HEK293 (cell line): ENCODE measurements around the gene PDE4D.

Experiments
- CTCF ChIA-PET: fragments of 350-600 bp; formaldehyde crosslinking; extraction: SDS; loops from one replicate; lab custom pipeline; 2021; ENCODE audit warnings: antibody characterized with exemption; lab: Yijun Ruan, JAX
- POLR2A ChIA-PET: fragments of 300-600 bp; formaldehyde crosslinking; extraction: SDS; loops from one replicate; lab custom pipeline; 2020; ENCODE audit warnings: antibody characterized with exemption, inconsistent platforms; lab: Yijun Ruan, JAX
- H3K27ac ChIP-seq: fragments of 200-500 bp; sonication (Bioruptor generic); 2 replicates; pipeline ENCODE4 v1.5.1; 2014; ENCODE audit warnings: low read depth, low read length, control low read depth, inconsistent platforms; ENCODE audit errors: extremely low read depth
- H3K36me3 ChIP-seq, 2 experiments: fragments of 200-500 bp in 1 of 2; sonication (Bioruptor generic) in 1 of 2; 1 replicate in 1 of 2; 2 replicates in 1 of 2; pipeline ENCODE4 v1.5.1; 2014 to 2017; ENCODE audit warnings: inconsistent platforms in 2 of 2, low read length in 2 of 2; ENCODE audit not compliant: control insufficient read depth in 2 of 2, insufficient read depth in 1 of 2
- H3K4me1 ChIP-seq: fragments of 200-500 bp; sonication (Bioruptor generic); 2 replicates; pipeline ENCODE4 v1.5.1; 2014; ENCODE audit warnings: mild to moderate bottlenecking, low read length, inconsistent platforms; ENCODE audit not compliant: control insufficient read depth, insufficient read depth
- H3K4me3 ChIP-seq: 2 replicates; pipeline ENCODE4 v1.5.1; 2011; ENCODE audit warnings: low read depth, mild to moderate bottlenecking, control low read depth, low read length, moderate library complexity
- H3K9me3 ChIP-seq: fragments of 200-500 bp; sonication (Bioruptor generic); 2 replicates; pipeline ENCODE4 v1.5.1; 2014; ENCODE audit warnings: low read depth, low read length, inconsistent platforms; ENCODE audit not compliant: control insufficient read depth, insufficient read depth
- GFI1B ChIP-seq: fragments of 450-650 bp; formaldehyde crosslinking; IDR thresholded peaks from 2 replicates; pipeline ENCODE4 v1.5.1; 2016; ENCODE audit warnings: missing biosample characterization, missing genetic modification characterization
- HOXC10 ChIP-seq: sonication (generic); formaldehyde crosslinking; IDR thresholded peaks from 2 replicates; pipeline ENCODE4 v1.8.1; 2023; ENCODE audit warnings: mild to moderate bottlenecking, missing genetic modification reagents
- KLF7 ChIP-seq: fragments of 450-650 bp; formaldehyde crosslinking; IDR thresholded peaks from 2 replicates; pipeline ENCODE4 v1.5.1; 2016; ENCODE audit warnings: missing biosample characterization, missing genetic modification characterization, borderline replicate concordance
- KLF8 ChIP-seq: fragments of 450-650 bp; formaldehyde crosslinking; IDR thresholded peaks from 2 replicates; pipeline ENCODE4 v1.5.1; 2016; ENCODE audit warnings: missing biosample characterization, missing genetic modification characterization
- KLF9 ChIP-seq: fragments of 450-650 bp; formaldehyde crosslinking; IDR thresholded peaks from 2 replicates; pipeline ENCODE4 v1.5.1; 2016; ENCODE audit warnings: missing biosample characterization, missing genetic modification characterization, low read depth
- REPIN1 ChIP-seq: fragments of 450-650 bp; formaldehyde crosslinking; IDR thresholded peaks from 2 replicates; pipeline ENCODE4 v1.5.1; 2017; ENCODE audit warnings: missing biosample characterization, missing genetic modification characterization, low read depth
- YY2 ChIP-seq: fragments of 450-650 bp; formaldehyde crosslinking; IDR thresholded peaks from 2 replicates; pipeline ENCODE4 v1.5.1; 2016; ENCODE audit warnings: missing biosample characterization, missing genetic modification characterization
- ZBTB20 ChIP-seq: fragments of 450-650 bp; formaldehyde crosslinking; IDR thresholded peaks from 2 replicates; pipeline ENCODE4 v1.5.1; 2016; ENCODE audit warnings: missing biosample characterization, missing genetic modification characterization
- ZFP69B ChIP-seq: fragments of 450-650 bp; formaldehyde crosslinking; IDR thresholded peaks from 2 replicates; pipeline ENCODE4 v1.5.1; 2016; ENCODE audit warnings: missing biosample characterization, missing genetic modification characterization
- ZNF114 ChIP-seq: fragments of 450-650 bp; formaldehyde crosslinking; IDR thresholded peaks from 2 replicates; pipeline ENCODE4 v1.5.0; 2017; ENCODE audit warnings: missing biosample characterization, missing genetic modification characterization
- ZNF148 ChIP-seq: fragments of 450-650 bp; formaldehyde crosslinking; IDR thresholded peaks from 2 replicates; pipeline ENCODE4 v1.5.0; 2017; ENCODE audit warnings: missing biosample characterization, missing genetic modification characterization, borderline replicate concordance
- ZNF280D ChIP-seq: fragments of 450-650 bp; formaldehyde crosslinking; IDR thresholded peaks from 2 replicates; pipeline ENCODE4 v1.5.1; 2016; ENCODE audit warnings: missing biosample characterization, missing genetic modification characterization
- ZNF37A ChIP-seq: fragments of 450-650 bp; IDR thresholded peaks from 2 replicates; pipeline ENCODE4 v1.5.1; 2018; ENCODE audit warnings: missing biosample characterization, missing genetic modification characterization
- ZNF391 ChIP-seq: fragments of 450-650 bp; formaldehyde crosslinking; IDR thresholded peaks from 2 replicates; pipeline ENCODE4 v1.5.1; 2016; ENCODE audit warnings: low read depth, missing biosample characterization, missing genetic modification characterization, borderline replicate concordance
- ZNF449 ChIP-seq: fragments of 450-650 bp; formaldehyde crosslinking; IDR thresholded peaks from 2 replicates; pipeline ENCODE4 v1.5.1; 2017; ENCODE audit warnings: missing biosample characterization, mild to moderate bottlenecking, missing genetic modification characterization, moderate library complexity
- ZNF514 ChIP-seq: fragments of 450-650 bp; formaldehyde crosslinking; IDR thresholded peaks from 2 replicates; pipeline ENCODE4 v1.5.1; 2016; ENCODE audit warnings: missing biosample characterization, missing genetic modification characterization
- ZNF544 ChIP-seq: fragments of 450-650 bp; formaldehyde crosslinking; IDR thresholded peaks from 2 replicates; pipeline ENCODE4 v1.5.0; 2017; ENCODE audit warnings: missing biosample characterization, missing genetic modification characterization
- ZNF791 ChIP-seq: fragments of 450-650 bp; formaldehyde crosslinking; IDR thresholded peaks from 2 replicates; pipeline ENCODE4 v1.5.1; 2016; ENCODE audit warnings: missing biosample characterization, missing genetic modification characterization
- ZSCAN30 ChIP-seq: fragments of 450-650 bp; IDR thresholded peaks from 2 replicates; pipeline ENCODE4 v1.5.1; 2018; ENCODE audit warnings: missing biosample characterization, mild to moderate bottlenecking, missing genetic modification characterization, moderate library complexity
- TF ChIP-seq, protein P1 (sequence below): fragments of 450-650 bp; formaldehyde crosslinking; IDR thresholded peaks from 2 replicates; pipeline ENCODE4 v1.5.1; 2016; ENCODE audit warnings: missing biosample characterization, missing genetic modification characterization
- TF ChIP-seq, protein P2 (sequence below): fragments of 450-650 bp; formaldehyde crosslinking; IDR thresholded peaks from 2 replicates; pipeline ENCODE4 v1.5.1; 2017; ENCODE audit warnings: missing biosample characterization, missing genetic modification characterization

Gene PDE4D

DNA sequence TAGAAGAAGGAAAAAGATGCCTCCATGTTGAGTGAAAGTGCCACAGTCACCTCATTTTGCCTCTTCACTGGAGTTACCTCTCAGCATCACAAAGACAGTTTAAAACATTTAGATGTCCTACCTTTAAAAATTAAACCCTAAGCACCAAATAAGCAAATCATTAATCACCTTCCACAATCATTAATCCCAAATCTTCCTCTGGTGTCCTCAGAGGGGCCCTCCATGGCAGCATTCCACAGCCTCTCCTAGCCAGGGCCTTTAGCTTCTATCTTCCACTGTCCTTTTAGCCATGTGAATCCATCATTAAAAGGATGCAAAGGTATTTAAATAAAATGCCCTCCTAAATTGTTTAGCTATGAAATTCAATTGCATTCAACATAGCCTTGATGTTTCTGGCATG is 310.8 kb downstream of the PDE4D start:
- TF ChIP-seq HOXC10 (no peak), ZNF280D (tag by site-specific recombination) (no peak), ZFP69B (tag by site-specific recombination) (no peak), ZNF791 (no peak), ZNF449 (tag by site-specific recombination) (no peak), ZSCAN30 (tag by site-specific recombination) (no peak), ZNF514 (tag by site-specific recombination) (no peak)
- TF ChIP-seq, protein P1, sequence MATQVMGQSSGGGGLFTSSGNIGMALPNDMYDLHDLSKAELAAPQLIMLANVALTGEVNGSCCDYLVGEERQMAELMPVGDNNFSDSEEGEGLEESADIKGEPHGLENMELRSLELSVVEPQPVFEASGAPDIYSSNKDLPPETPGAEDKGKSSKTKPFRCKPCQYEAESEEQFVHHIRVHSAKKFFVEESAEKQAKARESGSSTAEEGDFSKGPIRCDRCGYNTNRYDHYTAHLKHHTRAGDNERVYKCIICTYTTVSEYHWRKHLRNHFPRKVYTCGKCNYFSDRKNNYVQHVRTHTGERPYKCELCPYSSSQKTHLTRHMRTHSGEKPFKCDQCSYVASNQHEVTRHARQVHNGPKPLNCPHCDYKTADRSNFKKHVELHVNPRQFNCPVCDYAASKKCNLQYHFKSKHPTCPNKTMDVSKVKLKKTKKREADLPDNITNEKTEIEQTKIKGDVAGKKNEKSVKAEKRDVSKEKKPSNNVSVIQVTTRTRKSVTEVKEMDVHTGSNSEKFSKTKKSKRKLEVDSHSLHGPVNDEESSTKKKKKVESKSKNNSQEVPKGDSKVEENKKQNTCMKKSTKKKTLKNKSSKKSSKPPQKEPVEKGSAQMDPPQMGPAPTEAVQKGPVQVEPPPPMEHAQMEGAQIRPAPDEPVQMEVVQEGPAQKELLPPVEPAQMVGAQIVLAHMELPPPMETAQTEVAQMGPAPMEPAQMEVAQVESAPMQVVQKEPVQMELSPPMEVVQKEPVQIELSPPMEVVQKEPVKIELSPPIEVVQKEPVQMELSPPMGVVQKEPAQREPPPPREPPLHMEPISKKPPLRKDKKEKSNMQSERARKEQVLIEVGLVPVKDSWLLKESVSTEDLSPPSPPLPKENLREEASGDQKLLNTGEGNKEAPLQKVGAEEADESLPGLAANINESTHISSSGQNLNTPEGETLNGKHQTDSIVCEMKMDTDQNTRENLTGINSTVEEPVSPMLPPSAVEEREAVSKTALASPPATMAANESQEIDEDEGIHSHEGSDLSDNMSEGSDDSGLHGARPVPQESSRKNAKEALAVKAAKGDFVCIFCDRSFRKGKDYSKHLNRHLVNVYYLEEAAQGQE (tag by site-specific recombination): no peak
- TF ChIP-seq, all 188 proteins: peak for 0
- no peaks in the 10 kb centered on the region for H3K9me3 ChIP-seq
- H3K36me3 ChIP-seq: no peaks in the 10 kb centered on the region
- H3K4me1 ChIP-seq: peaks cover 28% of the 10 kb centered on the region
- H3K4me3 ChIP-seq: no peak overlapping the region
- CTCF ChIA-PET: interaction anchor here (0.7 to 1.8 kb wide), 3 partner anchors 76 to 193 kb away, joined by 3 to 9 read pairs (median 4); no protein-coding TSS in a partner anchor
- POLR2A ChIA-PET: no interaction called here
- peak overlapping the region; percentile 64; the same call in 1 of the 2 replicates for H3K27ac ChIP-seq

GRCh38 chr5:59579824-59580167 is 313.7 kb downstream of the PDE4D start:
- Histone ChIP-seq H3K27ac (no peak overlapping the region), H3K4me3 (no peak overlapping the region), H3K4me1 (peaks cover 25% of the 10 kb centered on the region), H3K36me3 (no peaks in the 10 kb centered on the region), H3K9me3 (no peaks in the 10 kb centered on the region)
- POLR2A ChIA-PET: no interaction called here
- CTCF ChIA-PET: no interaction called here
- no peak for TF ChIP-seq ZNF148
- no peak for TF ChIP-seq GFI1B
- no peak for TF ChIP-seq KLF7 (tag by site-specific recombination)
- TF ChIP-seq KLF8: no peak
- no peak for TF ChIP-seq REPIN1 (tag by site-specific recombination)
- TF ChIP-seq ZBTB20: no peak
- TF ChIP-seq ZNF114: no peak
- no peak for TF ChIP-seq KLF9 (tag by site-specific recombination)
- TF ChIP-seq YY2 (tag by site-specific recombination): no peak
- TF ChIP-seq, protein P2, sequence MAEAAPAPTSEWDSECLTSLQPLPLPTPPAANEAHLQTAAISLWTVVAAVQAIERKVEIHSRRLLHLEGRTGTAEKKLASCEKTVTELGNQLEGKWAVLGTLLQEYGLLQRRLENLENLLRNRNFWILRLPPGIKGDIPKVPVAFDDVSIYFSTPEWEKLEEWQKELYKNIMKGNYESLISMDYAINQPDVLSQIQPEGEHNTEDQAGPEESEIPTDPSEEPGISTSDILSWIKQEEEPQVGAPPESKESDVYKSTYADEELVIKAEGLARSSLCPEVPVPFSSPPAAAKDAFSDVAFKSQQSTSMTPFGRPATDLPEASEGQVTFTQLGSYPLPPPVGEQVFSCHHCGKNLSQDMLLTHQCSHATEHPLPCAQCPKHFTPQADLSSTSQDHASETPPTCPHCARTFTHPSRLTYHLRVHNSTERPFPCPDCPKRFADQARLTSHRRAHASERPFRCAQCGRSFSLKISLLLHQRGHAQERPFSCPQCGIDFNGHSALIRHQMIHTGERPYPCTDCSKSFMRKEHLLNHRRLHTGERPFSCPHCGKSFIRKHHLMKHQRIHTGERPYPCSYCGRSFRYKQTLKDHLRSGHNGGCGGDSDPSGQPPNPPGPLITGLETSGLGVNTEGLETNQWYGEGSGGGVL (tag by site-specific recombination): no peak
- no peak for TF ChIP-seq ZNF37A (tag by site-specific recombination)
- no peak for TF ChIP-seq ZNF544 (tag by site-specific recombination)
- no peak for TF ChIP-seq ZNF391 (tag by site-specific recombination)
- TF ChIP-seq ZNF514 (tag by site-specific recombination): no peak
